PFSK-1 (cell line): ENCODE results near the gene CIAO3.

Source experiments
- POLR2AphosphoS5 ChIP-seq: IDR thresholded peaks from 2 replicates; pipeline ENCODE4 v1.6.1; 2012; ENCODE audit warnings: low read depth, mild to moderate bottlenecking, control low read depth, low read length, moderate library complexity
- SIN3A ChIP-seq: IDR thresholded peaks from 2 replicates; pipeline ENCODE4 v1.6.1; 2012; ENCODE audit warnings: mild to moderate bottlenecking, low read length, moderate library complexity, borderline replicate concordance; ENCODE audit not compliant: insufficient read depth
- TAF1 ChIP-seq: IDR thresholded peaks from 2 replicates; pipeline ENCODE4 v1.6.1; 2012; ENCODE audit warnings: low read length, control low read depth, borderline replicate concordance; ENCODE audit not compliant: insufficient read depth
- TF ChIP-seq, protein P1 (sequence below), 2 experiments: IDR thresholded peaks; 2 replicates each; pipeline versions ENCODE4 v1.6.1 to v1.8.0; 2011 to 2012; ENCODE audit warnings: low read depth in 2 of 2, low read length in 2 of 2, control low read depth in 1 of 2, inconsistent platforms in 1 of 2, mild to moderate bottlenecking in 1 of 2, moderate library complexity in 1 of 2; ENCODE audit not compliant: insufficient read depth in 1 of 2

GRCh38 chr16:764184-764750 lies 23.5 kb upstream of the CIAO3 start:
- TF ChIP-seq POLR2AphosphoS5 (no peak), SIN3A (no peak), TAF1 (no peak)
- TF ChIP-seq, protein P1, sequence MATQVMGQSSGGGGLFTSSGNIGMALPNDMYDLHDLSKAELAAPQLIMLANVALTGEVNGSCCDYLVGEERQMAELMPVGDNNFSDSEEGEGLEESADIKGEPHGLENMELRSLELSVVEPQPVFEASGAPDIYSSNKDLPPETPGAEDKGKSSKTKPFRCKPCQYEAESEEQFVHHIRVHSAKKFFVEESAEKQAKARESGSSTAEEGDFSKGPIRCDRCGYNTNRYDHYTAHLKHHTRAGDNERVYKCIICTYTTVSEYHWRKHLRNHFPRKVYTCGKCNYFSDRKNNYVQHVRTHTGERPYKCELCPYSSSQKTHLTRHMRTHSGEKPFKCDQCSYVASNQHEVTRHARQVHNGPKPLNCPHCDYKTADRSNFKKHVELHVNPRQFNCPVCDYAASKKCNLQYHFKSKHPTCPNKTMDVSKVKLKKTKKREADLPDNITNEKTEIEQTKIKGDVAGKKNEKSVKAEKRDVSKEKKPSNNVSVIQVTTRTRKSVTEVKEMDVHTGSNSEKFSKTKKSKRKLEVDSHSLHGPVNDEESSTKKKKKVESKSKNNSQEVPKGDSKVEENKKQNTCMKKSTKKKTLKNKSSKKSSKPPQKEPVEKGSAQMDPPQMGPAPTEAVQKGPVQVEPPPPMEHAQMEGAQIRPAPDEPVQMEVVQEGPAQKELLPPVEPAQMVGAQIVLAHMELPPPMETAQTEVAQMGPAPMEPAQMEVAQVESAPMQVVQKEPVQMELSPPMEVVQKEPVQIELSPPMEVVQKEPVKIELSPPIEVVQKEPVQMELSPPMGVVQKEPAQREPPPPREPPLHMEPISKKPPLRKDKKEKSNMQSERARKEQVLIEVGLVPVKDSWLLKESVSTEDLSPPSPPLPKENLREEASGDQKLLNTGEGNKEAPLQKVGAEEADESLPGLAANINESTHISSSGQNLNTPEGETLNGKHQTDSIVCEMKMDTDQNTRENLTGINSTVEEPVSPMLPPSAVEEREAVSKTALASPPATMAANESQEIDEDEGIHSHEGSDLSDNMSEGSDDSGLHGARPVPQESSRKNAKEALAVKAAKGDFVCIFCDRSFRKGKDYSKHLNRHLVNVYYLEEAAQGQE (IDR thresholded peaks at IDR 0.05; ENCODE audit: insufficient read depth in 1 of 2, low read depth in 2 of 2, low read length in 2 of 2), result no peak
